NCI-H524 (cell line): ENCODE results near the gene SUGCT.
"Not testable (repeated sequence)": the region's sequence is repeated elsewhere in the genome, so short reads cannot be mapped to it uniquely, and the experiment has no call there.

ENCODE experiments used
- DNase-seq, 2 experiments: peaks; one replicate each; lab custom pipeline; 2025; lab: John Stamatoyannopoulos, UW

Gene SUGCT

DNA sequence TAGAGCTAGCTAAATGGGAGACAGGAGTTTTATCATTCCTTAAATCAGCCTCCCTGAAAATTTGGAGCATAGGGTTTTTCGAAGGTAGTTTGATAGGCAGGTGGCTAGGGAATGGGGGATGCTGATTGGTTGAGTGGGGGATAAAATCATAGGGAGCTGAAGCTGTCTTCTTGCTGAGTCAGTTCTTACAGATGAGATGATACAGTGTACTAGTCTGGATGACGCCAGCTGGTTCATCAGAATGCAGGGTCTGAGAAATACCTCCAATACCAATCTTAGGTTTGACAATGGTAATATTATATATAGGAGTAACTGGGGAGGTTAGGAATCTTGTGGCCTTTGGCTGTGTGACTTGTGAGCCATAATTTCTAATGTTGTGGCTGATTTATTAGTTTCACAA, 271.2 kb downstream of the SUGCT start:
- DNase-seq = no peak

DNA sequence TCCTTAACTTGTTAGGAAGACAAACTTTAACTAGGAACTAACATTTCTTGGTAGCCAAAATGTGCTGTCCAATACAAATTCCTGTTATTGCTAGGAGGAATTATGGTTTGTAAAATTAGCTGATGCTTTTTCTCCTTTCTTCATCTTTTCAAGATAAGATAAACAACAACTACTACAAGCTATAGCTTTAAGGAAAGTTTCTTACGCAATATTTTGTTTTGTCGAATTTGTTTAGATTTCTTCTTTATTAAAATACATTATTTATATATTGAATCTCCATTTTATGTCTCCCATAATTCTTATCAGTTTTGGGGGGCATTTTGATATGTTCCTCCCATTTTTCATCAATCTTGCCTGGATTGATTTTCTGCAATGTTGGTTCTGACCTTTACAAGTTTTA, 277.5 kb downstream of the SUGCT start:
- no peak for DNase-seq

DNA sequence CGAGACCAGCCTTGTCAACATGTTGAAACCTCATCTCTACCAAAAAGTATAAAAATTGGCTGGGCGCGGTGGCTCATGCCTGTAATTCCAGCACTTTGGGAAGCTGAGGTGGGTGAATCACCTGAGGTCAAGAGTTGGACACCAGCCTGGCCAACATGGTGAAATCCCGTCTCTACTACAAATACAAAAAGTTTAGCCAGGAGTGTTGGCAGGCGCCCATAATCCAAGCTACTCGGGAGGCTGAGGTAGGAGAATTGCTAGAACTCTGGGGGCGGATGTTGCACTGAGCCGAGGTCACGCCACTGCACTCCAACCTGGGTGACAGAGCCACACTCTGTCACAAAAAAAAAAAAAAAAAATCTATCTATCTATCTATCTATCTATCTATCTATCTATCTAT, 279.9 kb downstream of the SUGCT start:
- not testable (repeated sequence) for DNase-seq

DNA sequence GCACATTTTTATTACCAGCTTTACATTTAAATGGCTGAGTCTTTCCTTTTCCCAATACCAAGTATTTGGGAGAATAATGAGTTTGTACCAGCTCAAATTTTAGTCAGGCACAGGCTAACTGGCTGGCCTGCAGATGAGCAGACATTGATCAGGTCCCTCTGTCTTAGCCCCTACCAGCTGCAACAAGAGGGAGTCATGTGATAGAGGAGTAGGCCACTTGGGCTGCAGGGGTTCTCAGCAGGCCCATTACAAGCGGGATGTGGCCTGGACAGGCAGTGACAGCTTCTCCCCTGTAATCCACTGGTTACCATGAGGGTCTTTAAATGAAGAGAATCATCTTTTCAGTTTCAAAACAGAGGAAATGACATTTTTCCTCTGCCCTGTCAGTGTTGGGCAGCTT, 283.6 kb downstream of the SUGCT start:
- DNase-seq = no peak

DNA sequence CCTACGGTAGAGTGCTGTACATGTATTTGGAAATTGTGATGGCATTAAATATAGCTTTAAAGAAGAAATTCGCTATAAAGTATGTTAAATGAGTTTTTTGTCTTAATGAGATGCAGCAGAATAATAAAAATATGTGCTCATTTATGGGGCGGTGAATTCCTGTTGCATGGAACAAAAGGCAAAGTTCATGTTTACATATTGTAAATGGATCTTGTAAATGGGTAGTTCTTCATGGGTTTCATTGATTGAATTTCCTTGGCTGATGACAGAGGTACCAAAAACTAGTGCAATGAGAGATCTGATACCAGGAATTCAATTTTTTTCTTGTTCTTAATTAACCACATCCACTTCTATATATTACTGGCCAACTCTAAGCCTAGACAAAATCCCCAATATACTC, 284.2 kb downstream of the SUGCT start:
- DNase-seq = no peak

DNA sequence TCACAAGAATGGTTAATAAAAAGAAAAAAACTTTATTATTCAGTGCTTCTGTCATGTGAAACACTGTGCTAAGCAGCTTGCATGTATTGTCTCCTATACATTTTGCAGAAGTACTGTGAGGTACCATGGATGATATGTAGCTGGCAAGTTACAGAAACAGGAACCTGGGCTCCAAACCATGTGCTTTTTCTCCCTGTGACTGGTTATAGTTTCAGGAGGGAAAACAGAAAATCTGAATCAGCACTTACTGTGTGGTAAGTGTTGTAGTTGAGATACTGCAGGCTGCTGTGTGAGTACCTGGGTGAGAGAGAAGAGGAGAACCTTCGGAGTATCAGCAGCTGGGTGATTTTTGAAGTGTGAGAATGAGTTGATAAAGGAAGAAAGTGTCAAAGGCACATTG, 285.0 kb downstream of the SUGCT start:
- DNase-seq = no peak

DNA sequence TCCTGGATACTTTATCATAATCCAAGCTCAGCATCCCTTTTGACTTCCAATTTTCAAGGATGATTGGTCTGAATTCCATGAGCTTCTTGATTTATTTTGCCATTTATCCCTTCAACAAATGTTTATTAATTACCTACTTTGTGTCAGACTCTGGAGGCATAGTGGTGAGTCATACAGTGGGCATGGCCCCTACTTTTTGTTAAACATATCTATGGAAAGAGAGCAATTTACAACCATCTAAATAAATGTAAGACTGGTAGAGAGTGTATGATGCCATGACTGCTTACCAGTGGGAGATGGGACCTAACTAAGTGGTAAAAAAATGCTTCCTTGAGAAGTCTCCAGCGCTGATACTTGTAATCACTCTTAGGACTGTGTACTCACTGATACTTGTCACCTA, 286.6 kb downstream of the SUGCT start:
- no peak for DNase-seq

DNA sequence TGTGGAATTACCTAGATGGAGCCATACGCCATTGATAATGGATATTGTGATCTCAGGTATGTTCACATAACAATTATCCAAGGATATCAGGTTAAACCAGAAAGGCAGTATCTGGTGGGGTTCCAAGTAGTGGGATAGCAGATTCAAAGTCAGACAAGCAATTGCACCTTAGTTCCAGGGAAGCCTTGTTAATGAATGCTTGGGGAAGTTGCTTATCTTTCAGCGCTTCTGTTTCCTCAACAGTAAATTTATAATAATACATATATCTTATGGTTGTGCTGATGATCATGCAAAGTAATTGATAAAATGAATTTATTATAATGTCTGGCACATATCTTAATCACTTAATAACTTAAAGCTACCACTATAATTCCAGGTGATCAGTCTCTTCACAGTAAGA, 290.9 kb downstream of the SUGCT start:
- DNase-seq = no peak

DNA sequence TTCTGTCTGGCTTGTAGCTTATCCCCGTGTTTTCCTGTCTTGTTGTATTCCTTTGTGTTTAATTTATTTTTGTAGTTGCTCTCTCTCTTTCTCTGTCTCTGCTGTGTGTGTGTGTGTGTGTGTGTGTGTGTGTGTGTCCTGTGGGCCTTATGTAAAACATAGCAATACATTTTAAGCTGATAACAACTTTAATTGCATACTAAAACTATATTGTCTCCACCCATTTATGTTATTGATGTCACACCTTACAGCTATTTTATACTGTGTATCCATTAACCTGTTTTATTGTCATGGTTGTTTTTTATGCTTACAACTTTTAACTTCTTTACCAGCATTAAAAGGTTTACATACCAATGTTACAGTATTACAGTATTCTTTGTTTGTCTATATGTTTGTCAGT, 293.6 kb downstream of the SUGCT start:
- DNase-seq = no peak

DNA sequence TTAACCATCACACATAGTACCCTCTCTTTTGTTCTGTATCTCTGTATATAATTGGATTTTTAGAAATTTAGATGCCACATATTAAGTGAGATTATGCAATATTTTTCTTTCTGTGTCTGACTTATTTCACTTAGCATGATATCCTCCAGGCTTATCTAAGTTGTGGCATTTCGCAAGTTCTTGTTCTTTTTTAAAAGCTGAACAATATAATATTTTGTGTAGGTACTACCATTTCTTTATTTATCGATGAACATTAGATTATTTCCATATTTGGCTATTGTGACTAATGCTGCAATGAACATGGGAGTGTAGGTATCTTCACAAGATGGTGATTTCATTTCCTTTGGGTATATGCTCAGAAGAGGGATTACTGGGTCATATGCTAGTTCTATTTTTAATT, 295.0 kb downstream of the SUGCT start:
- DNase-seq = no peak

DNA sequence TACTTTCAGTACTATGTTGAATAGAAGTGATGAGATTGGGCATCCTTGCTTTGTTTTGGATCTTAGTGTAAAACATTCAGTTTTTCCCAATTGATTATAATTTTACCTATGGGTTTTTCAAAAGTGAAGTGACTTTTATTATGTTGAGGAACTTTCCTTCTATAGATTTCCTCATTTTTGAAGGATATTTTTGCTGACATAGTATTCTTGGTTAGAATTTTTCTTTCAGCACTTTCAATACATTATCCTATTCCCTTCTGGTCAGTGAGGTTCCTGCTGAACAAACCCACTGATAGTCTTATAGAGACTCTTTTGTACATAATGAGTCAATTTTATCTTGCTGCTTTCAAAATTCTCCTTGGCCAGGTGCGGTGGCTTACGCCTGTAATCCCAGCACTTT, 297.2 kb downstream of the SUGCT start:
- DNase-seq = no peak

DNA sequence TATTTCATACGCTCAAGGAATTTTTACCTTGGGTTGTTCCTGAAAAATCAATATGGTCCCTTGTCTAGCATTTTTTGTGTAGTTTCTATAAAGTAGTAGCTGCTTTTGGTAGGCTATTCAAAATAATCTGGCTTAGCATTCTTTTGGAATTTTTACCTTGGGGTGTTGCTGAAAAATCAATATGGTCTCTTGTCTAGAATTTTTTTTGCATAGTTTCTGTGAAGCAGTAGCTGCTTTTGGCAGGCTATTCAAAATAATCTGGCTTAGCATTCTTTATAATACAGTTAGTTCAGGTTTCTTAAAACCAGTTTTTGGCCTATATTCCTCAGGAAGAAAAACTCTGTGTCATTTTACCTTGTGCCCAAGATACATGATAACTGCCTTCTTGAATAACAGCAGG, 301.9 kb downstream of the SUGCT start:
- no peak for DNase-seq

DNA sequence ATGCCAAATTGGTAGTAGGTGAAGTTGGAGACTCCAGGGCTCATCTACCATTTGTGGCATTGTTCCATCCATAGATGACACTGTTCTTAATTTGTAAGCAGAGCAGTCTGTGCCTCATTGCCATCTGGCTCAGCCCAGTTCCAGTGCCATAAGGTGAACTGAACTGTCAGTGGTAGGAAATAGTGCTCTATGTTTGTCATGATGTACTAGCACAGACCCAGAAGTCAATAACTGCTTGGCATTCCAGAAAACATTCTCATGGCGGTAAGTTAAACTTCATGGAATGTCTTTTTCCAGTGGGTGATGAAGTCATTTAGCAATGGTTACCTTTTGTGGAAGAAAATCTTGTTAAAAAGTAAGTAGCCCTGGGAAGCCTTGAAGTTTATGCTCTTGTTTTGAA, 302.7 kb downstream of the SUGCT start:
- DNase-seq = peak in 1 of 2 experiments; percentile 6

DNA sequence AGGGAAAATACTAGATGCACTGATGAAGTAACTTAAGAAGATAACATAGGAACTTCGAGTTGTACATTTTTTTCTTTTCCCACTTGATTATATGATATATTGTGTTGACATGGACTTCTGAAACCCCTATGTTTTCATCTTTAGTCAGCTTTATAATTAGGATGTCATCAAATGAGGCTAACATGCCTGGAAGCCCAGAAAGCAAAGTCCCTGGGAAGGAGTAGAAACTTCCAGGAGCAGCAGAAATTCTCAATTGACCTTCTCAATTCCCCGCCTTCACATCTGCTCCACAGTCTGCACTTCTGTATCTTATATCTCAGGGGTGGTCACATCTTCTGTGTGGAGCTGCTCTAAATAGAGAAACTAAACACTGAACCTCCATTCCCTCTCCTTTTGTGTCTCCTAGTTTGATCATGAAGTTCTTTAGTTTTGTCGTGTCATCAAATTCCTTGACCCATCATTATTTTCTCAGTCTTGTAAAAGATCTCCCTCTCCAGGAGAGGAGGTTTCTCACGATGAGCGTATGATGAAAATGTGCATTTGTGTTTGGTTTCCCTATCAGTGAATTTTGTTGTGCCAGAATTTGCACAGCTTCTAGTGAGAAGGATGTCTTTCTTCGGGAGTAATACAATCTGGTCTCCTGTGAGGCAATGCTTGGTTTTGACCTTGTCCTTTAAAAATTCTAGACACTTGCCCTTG, 303.3 kb downstream of the SUGCT start:
- no peak for DNase-seq

DNA sequence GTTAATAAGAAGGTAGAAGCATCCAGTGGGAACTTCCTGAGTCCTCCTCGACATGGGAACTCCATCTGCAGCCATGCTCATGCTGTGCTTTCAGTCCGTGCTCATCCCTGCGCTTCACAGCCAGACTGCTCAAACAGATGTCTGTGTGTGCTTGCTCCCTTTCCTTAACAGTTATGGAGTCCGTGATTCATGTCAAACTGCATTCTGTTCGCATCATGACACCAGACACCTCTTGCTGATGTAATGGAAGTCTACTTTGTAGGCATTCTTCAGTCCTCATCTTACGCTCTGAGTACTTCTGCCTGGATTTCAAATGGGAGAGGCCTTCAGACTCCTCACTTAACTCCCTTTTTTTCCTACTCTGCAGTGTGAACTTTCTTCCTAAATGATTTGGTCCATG, 304.9 kb downstream of the SUGCT start:
- no peak for DNase-seq

DNA sequence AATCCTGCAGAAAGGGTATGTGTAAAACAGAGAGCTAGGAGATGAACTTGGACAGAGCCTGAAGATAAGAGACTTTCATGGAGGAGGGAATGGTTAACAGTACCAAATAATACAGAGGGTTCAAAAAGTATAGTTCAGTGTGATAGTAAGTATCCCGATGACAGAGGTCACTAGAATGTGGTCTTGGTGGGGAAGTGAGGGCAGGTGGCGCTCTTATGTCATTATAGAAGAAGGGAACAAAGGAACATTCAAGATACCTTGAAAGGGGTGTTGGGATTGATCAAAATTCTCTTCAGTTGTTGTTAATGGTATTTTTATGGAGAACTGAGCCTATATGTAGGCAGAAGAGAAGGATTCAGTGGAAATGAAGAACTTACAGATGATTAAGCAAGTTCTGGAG, 312.5 kb downstream of the SUGCT start:
- no peak for DNase-seq

DNA sequence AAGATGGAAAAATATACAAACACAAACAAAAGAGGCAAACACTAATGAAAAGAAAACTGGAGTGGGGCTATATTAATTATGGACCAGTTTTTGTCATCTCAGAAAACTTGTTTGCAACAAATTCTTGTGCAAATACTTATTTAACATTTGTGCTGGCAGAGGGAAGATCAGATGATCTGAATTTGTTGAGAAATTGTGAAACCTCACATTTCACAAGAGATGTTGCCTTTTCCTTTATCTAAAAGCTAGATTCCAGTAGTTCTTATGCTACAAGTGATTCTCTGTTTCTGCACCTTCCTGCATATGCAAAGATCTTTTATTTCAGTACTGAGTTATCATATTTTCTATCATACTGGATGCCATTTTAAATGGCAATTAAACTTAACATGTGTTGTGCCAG, 320.7 kb downstream of the SUGCT start:
- no peak for DNase-seq

DNA sequence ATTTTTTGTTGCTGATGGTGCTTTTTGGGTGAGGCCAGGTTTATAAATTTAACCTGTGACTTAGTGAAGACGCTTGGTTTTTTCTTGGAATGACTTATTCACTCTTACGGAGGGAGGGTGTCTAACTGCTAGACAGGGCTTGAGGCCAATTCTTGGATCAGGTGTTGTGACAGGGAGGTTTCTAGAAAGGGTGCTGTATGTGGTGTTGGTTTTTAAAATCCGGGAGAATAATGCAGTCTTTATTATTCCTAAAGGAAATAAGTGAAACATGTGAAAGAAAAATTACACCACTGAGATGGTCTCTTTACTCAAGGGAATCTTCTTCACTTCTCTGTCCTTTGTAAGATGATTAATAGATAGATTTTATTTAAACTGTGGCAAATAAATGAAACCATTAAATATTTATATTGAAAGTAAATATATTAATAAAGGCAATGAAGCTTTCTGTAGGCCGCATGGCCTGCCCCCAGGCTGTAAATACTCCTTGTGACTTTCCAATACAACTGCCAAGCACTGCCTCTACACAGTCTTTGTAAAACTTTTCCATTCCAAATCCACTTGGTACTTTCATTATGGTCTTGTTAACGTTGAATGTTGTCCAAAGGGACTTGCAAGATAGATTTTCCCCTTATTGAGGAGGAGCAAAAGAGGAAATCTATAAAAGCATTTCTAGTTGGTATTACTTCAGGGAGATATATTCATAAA, 323.1 kb downstream of the SUGCT start:
- no peak for DNase-seq

DNA sequence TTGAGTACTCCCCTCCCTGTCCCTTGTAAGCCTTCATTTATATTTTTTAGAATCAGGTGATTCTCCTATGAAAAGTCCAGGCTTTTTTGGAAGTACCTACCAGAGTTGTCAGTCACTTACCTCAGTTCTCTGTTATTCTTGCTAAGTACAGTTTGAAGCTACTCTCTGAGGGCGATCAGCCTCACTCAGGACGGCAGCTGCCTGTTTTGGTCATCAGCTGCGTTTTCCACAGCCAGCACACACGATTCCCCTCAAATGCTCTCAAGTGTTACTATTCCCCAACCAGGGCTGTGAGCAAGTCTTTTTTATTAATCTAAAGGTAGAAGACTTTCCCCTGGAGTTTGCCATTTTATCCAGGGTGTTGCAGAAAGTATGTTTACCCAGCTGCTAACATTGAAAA, 328.6 kb downstream of the SUGCT start:
- no peak for DNase-seq

DNA sequence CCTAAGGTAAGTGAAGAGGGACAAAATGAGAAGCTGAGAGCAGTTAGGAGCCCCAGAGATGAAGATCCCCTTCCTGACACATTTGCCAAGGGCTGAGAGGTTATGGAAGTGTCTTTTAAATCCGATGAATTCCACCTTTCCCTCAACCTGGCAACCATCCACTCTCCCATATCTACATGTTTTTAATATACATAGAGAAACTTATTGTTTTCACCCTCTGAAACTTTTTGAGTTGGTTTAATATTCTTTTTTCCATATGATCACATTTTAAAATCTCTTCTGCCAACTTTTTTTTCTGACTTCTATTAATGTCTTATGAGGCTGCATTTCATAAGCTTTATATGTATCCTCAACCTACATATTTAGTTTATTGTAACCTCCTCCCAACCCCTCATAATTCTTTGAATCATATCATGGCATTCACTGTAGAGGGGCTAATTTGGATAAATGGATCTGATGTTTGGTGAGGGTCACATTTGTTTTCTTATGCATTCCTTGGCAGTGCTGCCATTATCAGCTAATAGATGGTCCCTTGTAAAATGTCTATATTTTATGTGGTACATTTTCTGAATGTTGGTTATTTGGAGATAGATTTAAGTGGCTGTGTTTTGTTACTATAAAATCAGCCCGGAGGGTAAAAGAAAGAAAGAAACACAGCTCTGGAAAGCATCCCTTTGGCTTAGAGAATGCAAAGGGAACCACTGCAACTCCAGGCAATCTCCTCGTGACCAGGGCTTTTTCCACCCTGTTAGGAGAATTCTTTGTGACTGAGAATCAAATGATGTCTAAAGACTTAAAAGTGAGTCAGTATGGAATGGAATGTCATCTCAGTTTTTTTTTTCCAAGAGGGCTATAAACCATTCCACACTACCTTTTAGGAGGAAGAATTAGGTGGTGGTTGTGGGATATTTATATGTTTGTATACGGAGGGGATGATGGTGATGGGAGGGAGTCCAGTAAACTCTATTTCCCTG, 334.4 kb downstream of the SUGCT start:
- DNase-seq = no peak

DNA sequence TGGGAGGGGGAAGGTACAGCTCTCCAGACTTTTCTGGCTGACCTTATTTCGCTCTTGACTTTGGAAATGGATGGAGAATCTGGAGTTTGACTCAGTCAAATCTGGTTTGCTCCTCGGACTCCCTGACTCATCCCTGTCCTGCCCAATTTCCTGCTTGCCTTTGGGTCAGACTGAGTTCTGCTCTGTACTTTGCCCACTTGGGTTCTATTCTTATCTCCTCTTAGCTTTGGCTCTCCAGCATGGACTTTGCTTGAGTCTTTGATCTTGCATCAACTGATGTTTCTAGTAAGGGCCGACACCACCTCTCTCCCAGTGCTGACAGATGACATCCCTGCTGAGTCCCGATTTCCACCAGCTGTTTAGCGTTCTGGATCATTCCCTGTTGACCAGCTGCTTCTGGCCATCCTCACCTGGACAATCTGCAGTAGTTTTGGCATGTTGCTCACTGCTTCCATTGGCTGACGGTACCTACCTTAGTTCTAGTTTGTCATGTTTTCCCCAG, 335.3 kb downstream of the SUGCT start:
- DNase-seq = no peak

DNA sequence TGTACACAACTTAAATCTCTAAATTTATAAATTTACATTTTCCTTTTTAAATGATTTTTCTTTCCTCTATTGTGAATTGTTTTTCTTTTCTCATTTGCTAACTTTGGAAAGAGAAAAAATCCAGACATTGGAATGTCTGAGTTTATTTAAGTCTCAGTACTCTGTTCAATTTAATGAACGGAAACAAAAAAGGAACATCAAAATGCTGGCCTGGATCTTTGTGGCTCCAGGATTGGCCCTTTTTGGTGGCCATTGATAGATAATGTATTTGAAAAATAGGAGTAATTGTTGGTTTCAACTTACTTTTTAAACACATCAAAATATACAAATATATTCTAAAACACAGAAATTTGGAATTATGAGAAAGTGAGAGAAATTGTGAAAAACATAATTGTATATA, 336.0 kb downstream of the SUGCT start:
- no peak for DNase-seq

DNA sequence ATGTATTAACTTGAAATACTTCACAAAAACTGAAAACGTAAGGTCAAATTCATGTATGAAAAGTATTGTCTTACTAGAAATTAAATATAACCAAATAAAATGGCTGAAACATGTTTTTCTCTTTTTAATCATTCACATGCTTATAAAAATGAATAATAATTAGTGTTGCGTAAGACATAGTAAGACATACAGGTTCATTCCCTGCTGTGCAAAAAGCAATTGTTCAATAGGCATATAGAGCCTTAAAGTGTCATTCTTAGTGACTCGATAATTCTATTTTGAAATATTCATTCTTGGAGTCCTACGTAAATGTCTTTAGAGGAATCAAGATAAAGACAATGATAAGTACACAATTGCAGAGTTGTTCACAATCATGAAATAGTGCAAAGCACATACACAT, 337.1 kb downstream of the SUGCT start:
- DNase-seq = no peak
